WTC11 (cell line): Measurements from ENCODE around the gene KLK6.

Experiments used
- ARID4B ChIP-seq: sonication (generic); formaldehyde crosslinking; IDR thresholded peaks from 2 replicates; pipeline ENCODE4 v1.8.0; 2023; ENCODE audit warnings: missing genetic modification reagents, mild to moderate bottlenecking, borderline replicate concordance
- CTCF ChIP-seq: fragments of 200-600 bp; IDR thresholded peaks from 2 replicates; pipeline ENCODE4 v1.8.0; 2022; ENCODE audit warnings: antibody characterized with exemption
- ELF4 ChIP-seq: sonication (generic); formaldehyde crosslinking; IDR thresholded peaks from 2 replicates; pipeline ENCODE4 v1.8.1; 2022; ENCODE audit warnings: low read depth, mild to moderate bottlenecking, moderate library complexity, missing genetic modification reagents
- HMGXB4 ChIP-seq: sonication (generic); formaldehyde crosslinking; IDR thresholded peaks from 2 replicates; pipeline ENCODE4 v1.8.1; 2023; ENCODE audit warnings: mild to moderate bottlenecking, moderate library complexity, missing genetic modification reagents
- MXD4 ChIP-seq: fragments of 250-450 bp; sonication (Bioruptor Pico); IDR thresholded peaks from 2 replicates; pipeline ENCODE4 v1.8.0; 2021; ENCODE audit warnings: mild to moderate bottlenecking, moderate library complexity, borderline replicate concordance
- NFYB ChIP-seq: sonication (generic); formaldehyde crosslinking; conservative IDR thresholded peaks from 2 replicates; pipeline ENCODE4 v1.8.0; 2022; ENCODE audit warnings: low read depth, missing genetic modification reagents
- SMAD3 ChIP-seq: sonication (generic); formaldehyde crosslinking; IDR thresholded peaks from 2 replicates; pipeline ENCODE4 v1.8.0; 2022; ENCODE audit warnings: missing genetic modification reagents, mild to moderate bottlenecking, borderline replicate concordance
- SMAD4 ChIP-seq: sonication (generic); formaldehyde crosslinking; IDR thresholded peaks from 2 replicates; pipeline ENCODE4 v1.8.0; 2022; ENCODE audit warnings: mild to moderate bottlenecking, missing genetic modification reagents
- ZNF138 ChIP-seq: sonication (generic); formaldehyde crosslinking; conservative IDR thresholded peaks from 2 replicates; pipeline ENCODE4 v1.8.1; 2022; ENCODE audit warnings: mild to moderate bottlenecking, moderate library complexity, missing genetic modification reagents
- ZNF512 ChIP-seq: sonication (generic); formaldehyde crosslinking; IDR thresholded peaks from 2 replicates; pipeline ENCODE4 v1.8.1; 2022; ENCODE audit warnings: missing genetic modification reagents, borderline replicate concordance
- TF ChIP-seq, protein P1 (sequence below): sonication (generic); formaldehyde crosslinking; IDR thresholded peaks from 2 replicates; pipeline ENCODE4 v1.8.1; 2023; ENCODE audit warnings: mild to moderate bottlenecking, missing genetic modification reagents, moderate library complexity

DNA sequence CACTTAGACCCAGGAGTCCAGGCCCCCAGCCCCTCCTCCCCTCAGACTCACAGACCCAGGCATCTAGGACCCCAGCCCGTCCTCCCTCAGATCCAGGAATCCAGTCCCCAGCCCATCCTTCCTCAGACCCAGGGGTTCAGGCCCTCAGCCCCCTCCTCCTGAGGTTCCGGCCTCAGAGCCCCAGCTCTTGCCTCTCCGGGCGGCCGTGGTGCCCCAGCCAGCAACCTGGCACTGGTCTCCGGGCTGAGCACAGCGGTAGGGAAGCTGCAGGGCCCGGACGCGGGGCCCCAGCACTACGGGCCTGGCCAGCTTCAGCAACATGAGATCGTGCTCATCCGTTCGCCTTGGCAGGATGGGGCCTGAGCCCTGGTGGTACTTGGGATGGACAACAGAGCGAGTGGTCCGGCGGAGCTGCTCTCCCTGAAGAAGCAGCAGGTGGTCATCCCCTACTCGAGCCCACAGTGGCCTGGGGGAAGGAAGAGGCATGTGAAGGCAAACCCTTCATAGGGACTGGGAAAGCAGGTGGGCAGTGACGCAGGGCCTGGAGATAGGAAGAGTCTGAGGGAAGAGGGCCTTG, 46.4 kb upstream of the KLK6 start:
- TF ChIP-seq CTCF: no peak
- TF ChIP-seq ZNF138 (CRISPR knock-in tag): no peak
- no peak for TF ChIP-seq ZNF512 (CRISPR knock-in tag)
- no peak for TF ChIP-seq NFYB (CRISPR knock-in tag)
- TF ChIP-seq, protein P1, sequence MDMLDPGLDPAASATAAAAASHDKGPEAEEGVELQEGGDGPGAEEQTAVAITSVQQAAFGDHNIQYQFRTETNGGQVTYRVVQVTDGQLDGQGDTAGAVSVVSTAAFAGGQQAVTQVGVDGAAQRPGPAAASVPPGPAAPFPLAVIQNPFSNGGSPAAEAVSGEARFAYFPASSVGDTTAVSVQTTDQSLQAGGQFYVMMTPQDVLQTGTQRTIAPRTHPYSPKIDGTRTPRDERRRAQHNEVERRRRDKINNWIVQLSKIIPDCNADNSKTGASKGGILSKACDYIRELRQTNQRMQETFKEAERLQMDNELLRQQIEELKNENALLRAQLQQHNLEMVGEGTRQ (CRISPR knock-in tag): no peak
- TF ChIP-seq SMAD3 (CRISPR knock-in tag): no peak
- no peak for TF ChIP-seq HMGXB4 (CRISPR knock-in tag)
- TF ChIP-seq MXD4 (CRISPR knock-in tag): no peak
- TF ChIP-seq SMAD4: no peak
- TF ChIP-seq ARID4B (CRISPR knock-in tag): no peak
- TF ChIP-seq ELF4 (CRISPR knock-in tag): no peak
